WERI-Rb-1 (cell line): ENCODE data around the gene ALDH2.

Experiments used
- DNase-seq: peaks from one replicate; pipeline ENCODE4 v3.0.0-alpha.2; 2020
- H3K27ac ChIP-seq: fragments of 250-450 bp; sonication (Bioruptor Pico); 2 replicates; pipeline ENCODE4 v1.5.1; 2020; ENCODE audit warnings: mild to moderate bottlenecking, moderate library complexity
- H3K27me3 ChIP-seq: fragments of 250-450 bp; sonication (Bioruptor Pico); 2 replicates; pipeline ENCODE4 v1.5.1; 2021; ENCODE audit warnings: mild to moderate bottlenecking, low read depth, moderate library complexity; ENCODE audit not compliant: insufficient read depth, severe bottlenecking
- H3K36me3 ChIP-seq: fragments of 250-450 bp; sonication (Bioruptor Pico); 2 replicates; pipeline ENCODE4 v1.5.1; 2020; ENCODE audit warnings: mild to moderate bottlenecking, moderate library complexity
- H3K4me3 ChIP-seq: 2 replicates; pipeline ENCODE4 v1.5.1; 2011; ENCODE audit warnings: low read depth, mild to moderate bottlenecking, control low read depth, low read length
- H3K9me3 ChIP-seq: fragments of 250-450 bp; sonication (Bioruptor Pico); 2 replicates; pipeline ENCODE4 v1.5.1; 2021; ENCODE audit warnings: mild to moderate bottlenecking, moderate library complexity; ENCODE audit not compliant: severe bottlenecking
- CTCF ChIP-seq: IDR thresholded peaks from 2 replicates; pipeline ENCODE4 v1.5.1; 2011; ENCODE audit warnings: low read depth, mild to moderate bottlenecking, control low read depth, inconsistent platforms, low read length

ALDH2 gene

GRCh38 chr12:111756196-111756595, 10.5 kb upstream of the ALDH2 start:
- Histone ChIP-seq H3K27ac (no peak overlapping the region), H3K36me3 (no peaks in the 10 kb centered on the region), H3K27me3 (no peaks in the 10 kb centered on the region), H3K9me3 (no peaks in the 10 kb centered on the region), H3K4me3 (no peak overlapping the region)
- no peak for DNase-seq
- no peak for TF ChIP-seq CTCF

GRCh38 chr12:111756681-111757080, 10.1 kb upstream of the ALDH2 start:
- no peak overlapping the region for H3K27ac ChIP-seq
- no peak for TF ChIP-seq CTCF
- no peaks in the 10 kb centered on the region for H3K27me3 ChIP-seq
- no peaks in the 10 kb centered on the region for H3K9me3 ChIP-seq
- no peak overlapping the region for H3K4me3 ChIP-seq
- H3K36me3 ChIP-seq: no peaks in the 10 kb centered on the region
- DNase-seq: no peak

- DNase-seq: no peak
- H3K27me3 ChIP-seq: no peaks in the 10 kb centered on the region
- no peak for TF ChIP-seq CTCF
- H3K4me3 ChIP-seq: no peak overlapping the region
- H3K27ac ChIP-seq: no peak overlapping the region; the same call in 1 of the 2 replicates
- H3K9me3 ChIP-seq: no peaks in the 10 kb centered on the region
- H3K36me3 ChIP-seq: no peaks in the 10 kb centered on the region
Observed at GRCh38 chr12:111757361-111758119, 9.2 kb upstream of the ALDH2 start.

- Histone ChIP-seq H3K4me3 (no peak overlapping the region), H3K27me3 (no peaks in the 10 kb centered on the region), H3K9me3 (no peaks in the 10 kb centered on the region), H3K36me3 (no peaks in the 10 kb centered on the region), H3K27ac (no peak overlapping the region; the same call in 1 of the 2 replicates)
- no peak for DNase-seq
- no peak for TF ChIP-seq CTCF
Observed at GRCh38 chr12:111758120-111758561, 8.6 kb upstream of the ALDH2 start.

GRCh38 chr12:111759271-111759670, 7.5 kb upstream of the ALDH2 start:
- Histone ChIP-seq H3K4me3 (no peak overlapping the region), H3K27ac (peak overlapping the region; percentile 13), H3K36me3 (no peaks in the 10 kb centered on the region), H3K27me3 (no peaks in the 10 kb centered on the region), H3K9me3 (no peaks in the 10 kb centered on the region)
- DNase-seq: peak; percentile 72
- TF ChIP-seq CTCF: no peak

- no peaks in the 10 kb centered on the region for H3K9me3 ChIP-seq
- no peaks in the 10 kb centered on the region for H3K36me3 ChIP-seq
- TF ChIP-seq CTCF: no peak
- peak; percentile 84 for DNase-seq
- H3K27me3 ChIP-seq: no peaks in the 10 kb centered on the region
- no peak overlapping the region for H3K4me3 ChIP-seq
- H3K27ac ChIP-seq: no peak overlapping the region
Observed at GRCh38 chr12:111759991-111760390, 6.7 kb upstream of the ALDH2 start.
